ENCODE measurements around the gene LCLAT1.

DNA sequence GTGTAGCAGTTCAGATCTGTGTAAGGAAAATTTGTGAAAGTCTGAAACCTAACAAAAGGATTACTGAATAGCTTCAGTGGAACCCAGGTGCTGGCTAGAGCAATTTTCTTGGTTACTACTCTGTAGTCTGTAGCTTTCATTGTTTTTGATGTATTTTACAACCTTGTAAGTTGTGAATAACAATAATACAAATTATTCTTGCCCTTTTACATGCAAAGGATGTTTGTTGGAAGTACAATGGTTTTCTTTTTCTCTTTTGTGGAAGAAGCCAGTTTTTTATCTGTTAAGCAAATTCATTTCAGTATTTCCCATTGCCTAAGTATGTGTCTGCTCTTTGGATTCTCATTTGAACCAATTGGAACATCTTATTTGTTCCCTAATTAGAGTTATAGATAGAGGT, 10.2 kb downstream of the LCLAT1 start:
- TF ChIP-seq POLR2A (IDR thresholded peaks at IDR 0.05; ENCODE audit: low read length), result no peak
- TF ChIP-seq GATA1 (IDR thresholded peaks at IDR 0.05; ENCODE audit: low read depth, low read length), result no peak

All from erythroblast (primary cell).